ENCODE measurements around the gene DDX41.

DDX41 gene

GRCh38 chr5:177484902-177485549 lies 31.7 kb downstream of the DDX41 start:
- Histone ChIP-seq H2AFZ (ENCODE audit: low read depth) (no peak overlapping the region), H3K9ac (no peak overlapping the region)

GRCh38 chr5:177483994-177484901 lies 32.5 kb downstream of the DDX41 start:
- no peaks in the 10 kb centered on the region for H3K79me2 ChIP-seq (ENCODE audit: insufficient read depth, low read depth)
- no peaks in the 10 kb centered on the region for H4K20me1 ChIP-seq (ENCODE audit: insufficient read depth)
- no peak overlapping the region for H2AFZ ChIP-seq (ENCODE audit: low read depth)
- H3K4me1 ChIP-seq (ENCODE audit: low read depth, poor library complexity, severe bottlenecking) = peaks cover 5% of the 10 kb centered on the region
- no peak overlapping the region for H3K27ac ChIP-seq
- H3K27me3 ChIP-seq (ENCODE audit: insufficient read depth, low read depth) = no peaks in the 10 kb centered on the region
- TF ChIP-seq CTCF (conservative IDR thresholded peaks at IDR 0.05; ENCODE audit: low read depth, low read length) = no peak
- no peak overlapping the region for H3K4me3 ChIP-seq (IDR thresholded peaks at IDR 0.05; ENCODE audit: insufficient read depth, low read depth, low read length)
- no peak overlapping the region for H3K9ac ChIP-seq
- no peaks in the 10 kb centered on the region for H3K36me3 ChIP-seq (ENCODE audit: insufficient read depth)
- H3K4me2 ChIP-seq = no peak overlapping the region

More at GRCh38 chr5:177484902-177485549, 31.7 kb downstream of the DDX41 start:
- Histone ChIP-seq H3K4me3 (IDR thresholded peaks at IDR 0.05; ENCODE audit: insufficient read depth, low read depth, low read length) (no peak overlapping the region), H3K79me2 (ENCODE audit: insufficient read depth, low read depth) (no peaks in the 10 kb centered on the region), H3K4me2 (no peak overlapping the region), H3K27ac (no peak overlapping the region), H4K20me1 (ENCODE audit: insufficient read depth) (no peaks in the 10 kb centered on the region), H3K27me3 (ENCODE audit: insufficient read depth, low read depth) (no peaks in the 10 kb centered on the region), H3K36me3 (ENCODE audit: insufficient read depth) (no peaks in the 10 kb centered on the region), H3K4me1 (ENCODE audit: low read depth, poor library complexity, severe bottlenecking) (peaks cover 5% of the 10 kb centered on the region)
- TF ChIP-seq CTCF (conservative IDR thresholded peaks at IDR 0.05; ENCODE audit: low read depth, low read length) = no peak

- Histone ChIP-seq H2AFZ (ENCODE audit: low read depth) (no peak overlapping the region), H3K4me3 (IDR thresholded peaks at IDR 0.05; ENCODE audit: insufficient read depth, low read depth, low read length) (no peak overlapping the region), H3K4me1 (ENCODE audit: low read depth, poor library complexity, severe bottlenecking) (no peaks in the 10 kb centered on the region), H3K36me3 (ENCODE audit: insufficient read depth) (no peaks in the 10 kb centered on the region), H3K27ac (no peak overlapping the region), H3K4me2 (no peak overlapping the region), H3K9ac (no peak overlapping the region), H4K20me1 (ENCODE audit: insufficient read depth) (no peaks in the 10 kb centered on the region), H3K27me3 (ENCODE audit: insufficient read depth, low read depth) (no peaks in the 10 kb centered on the region), H3K79me2 (ENCODE audit: insufficient read depth, low read depth) (no peaks in the 10 kb centered on the region)
- no peak for TF ChIP-seq CTCF (conservative IDR thresholded peaks at IDR 0.05; ENCODE audit: low read depth, low read length)
Observed at GRCh38 chr5:177483042-177483441, 33.7 kb downstream of the DDX41 start.

- Histone ChIP-seq H3K4me3 (IDR thresholded peaks at IDR 0.05; ENCODE audit: insufficient read depth, low read depth, low read length) (no peak overlapping the region), H4K20me1 (ENCODE audit: insufficient read depth) (no peaks in the 10 kb centered on the region), H3K27me3 (ENCODE audit: insufficient read depth, low read depth) (no peaks in the 10 kb centered on the region), H3K36me3 (ENCODE audit: insufficient read depth) (no peaks in the 10 kb centered on the region), H3K4me2 (no peak overlapping the region), H3K27ac (no peak overlapping the region), H3K79me2 (ENCODE audit: insufficient read depth, low read depth) (no peaks in the 10 kb centered on the region), H2AFZ (ENCODE audit: low read depth) (no peak overlapping the region), H3K4me1 (ENCODE audit: low read depth, poor library complexity, severe bottlenecking) (no peaks in the 10 kb centered on the region), H3K9ac (no peak overlapping the region)
- no peak for TF ChIP-seq CTCF (conservative IDR thresholded peaks at IDR 0.05; ENCODE audit: low read depth, low read length)
Observed at GRCh38 chr5:177482359-177482795, 34.4 kb downstream of the DDX41 start.
